K562 (cell line): Measurements from ENCODE around the gene COQ2. TPM values are rescaled to one million over a fixed set of nuclear protein-coding genes. Genes with fewer than 3 reads are reported as not detected.

Source experiments
- ARID3B ChIP-seq: fragments of 250-450 bp; sonication (Bioruptor Pico); IDR thresholded peaks from 2 replicates; pipeline ENCODE4 v1.4.0; 2020; ENCODE audit warnings: borderline replicate concordance
- BHLHE40 ChIP-seq: IDR thresholded peaks from 2 replicates; pipeline ENCODE4 v1.6.1; 2011; ENCODE audit warnings: low read length, improper control_type of control experiment
- ELF2 ChIP-seq: fragments of 250-450 bp; sonication (Bioruptor Pico); IDR thresholded peaks from 2 replicates; pipeline ENCODE4 v1.5.0; 2021; ENCODE audit warnings: mild to moderate bottlenecking
- HDAC2 ChIP-seq: fragments of 450-650 bp; IDR thresholded peaks from 2 replicates; pipeline ENCODE4 v1.6.1; 2016; ENCODE audit warnings: mild to moderate bottlenecking
- HMG20A ChIP-seq: fragments of 450-650 bp; formaldehyde crosslinking; conservative IDR thresholded peaks from 2 replicates; pipeline ENCODE4 v1.4.0; 2020; ENCODE audit warnings: mild to moderate bottlenecking, mixed read lengths
- HNRNPK ChIP-seq: fragments of 200-400 bp; formaldehyde crosslinking; IDR thresholded peaks from one replicate; pipeline ENCODE4 v1.6.1; 2018; ENCODE audit warnings: mild to moderate bottlenecking, low read depth, low read length; ENCODE audit not compliant: poor library complexity, severe bottlenecking
- KAT7 ChIP-seq: sonication (generic); formaldehyde crosslinking; IDR thresholded peaks from 2 replicates; pipeline ENCODE4 v1.8.0; 2022; ENCODE audit warnings: missing genetic modification reagents, mild to moderate bottlenecking, borderline replicate concordance
- KLF10 ChIP-seq: fragments of 250-450 bp; sonication (Bioruptor Pico); IDR thresholded peaks from 2 replicates; pipeline ENCODE4 v1.6.1; 2021; ENCODE audit warnings: matching md5 sums
- MAFF ChIP-seq: IDR thresholded peaks from 2 replicates; pipeline ENCODE4 v1.6.1; 2012; ENCODE audit warnings: low read length, improper control_type of control experiment
- MYNN ChIP-seq, 2 experiments: sonication (generic); formaldehyde crosslinking in 1 of 2; IDR thresholded peaks; 2 replicates each; pipeline versions ENCODE4 v1.5.0 to v1.6.1; 2016 to 2020; ENCODE audit warnings: antibody characterized with exemption in 1 of 2, missing genetic modification reagents in 1 of 2
- POLR3A ChIP-seq: IDR thresholded peaks from 2 replicates; pipeline ENCODE4 v1.6.1; 2011; ENCODE audit warnings: borderline replicate concordance, mild to moderate bottlenecking, moderate library complexity; ENCODE audit not compliant: insufficient read length, insufficient read depth; ENCODE audit errors: extremely low read depth
- RBM39 ChIP-seq: fragments of 200-400 bp; formaldehyde crosslinking; optimal IDR thresholded peaks from 2 replicates; pipeline ENCODE3; 2018; ENCODE audit warnings: low read depth, low read length
- RFX1 ChIP-seq: fragments of 450-650 bp; IDR thresholded peaks from 2 replicates; pipeline ENCODE4 v1.6.1; 2016; ENCODE audit warnings: mild to moderate bottlenecking, moderate library complexity
- RFX7 ChIP-seq: fragments of 250-450 bp; sonication (Bioruptor Pico); IDR thresholded peaks from 2 replicates; pipeline ENCODE4 v1.5.1; 2021; ENCODE audit warnings: mild to moderate bottlenecking
- SMC3 ChIP-seq: conservative IDR thresholded peaks from 2 replicates; pipeline ENCODE4 v1.6.1; 2011; ENCODE audit warnings: low read depth, low read length, improper control_type of control experiment; ENCODE audit not compliant: insufficient read depth
- TARDBP ChIP-seq: fragments of 450-650 bp; IDR thresholded peaks from 2 replicates; pipeline ENCODE4 v1.6.1; 2016
- XRCC3 ChIP-seq: fragments of 450-650 bp; IDR thresholded peaks from 2 replicates; pipeline ENCODE4 v1.6.1; 2017; ENCODE audit warnings: mild to moderate bottlenecking, moderate library complexity
- ZNF253 ChIP-seq: fragments of 250-450 bp; sonication (Bioruptor Pico); conservative IDR thresholded peaks from 2 replicates; pipeline ENCODE4 v1.6.1; 2021; ENCODE audit warnings: mild to moderate bottlenecking
- ZNF280A ChIP-seq: fragments of 450-650 bp; IDR thresholded peaks from 2 replicates; pipeline ENCODE4 v1.6.1; 2018; ENCODE audit warnings: mild to moderate bottlenecking, low read depth; ENCODE audit not compliant: partially characterized antibody
- ZNF695 ChIP-seq: fragments of 450-650 bp; formaldehyde crosslinking; IDR thresholded peaks from 2 replicates; pipeline ENCODE4 v1.4.0; 2020; ENCODE audit warnings: mild to moderate bottlenecking, moderate library complexity
- ZSCAN29 ChIP-seq: fragments of 450-650 bp; IDR thresholded peaks from 2 replicates; pipeline ENCODE4 v1.6.1; 2017
- polyA plus RNA-seq, 8 experiments: library from polyadenylated mRNA; depleted of rRNA in 4 of 8; stranded (reverse) in 5 of 8; unstranded in 3 of 8; fragments of >200 nt; fragmentation: Nextera tagmentation in 2 of 8; fragmentation: Illumina TruSeq in 1 of 8; extraction: Ambion mirVana in 2 of 8; extraction: Trizol in 1 of 8; gene quantifications; 2 replicates each; pipeline versions ENCODE4 v1.2.1 to v1.2.3, GENCODE V29; 2011 to 2014; ENCODE audit warnings: inconsistent platforms in 1 of 8, missing spikeins in 1 of 8
- total RNA-seq, 7 experiments: library from RNA; depleted of rRNA in 6 of 7; stranded (reverse); fragments of >200 nt in 6 of 7; fragmentation: Illumina TruSeq in 2 of 7; extraction: Trizol in 2 of 7; gene quantifications; 2 replicates each; pipeline versions ENCODE4 v1.2.1 to v1.2.3, GENCODE V29; 2011 to 2021; ENCODE audit warnings: low replicate concordance in 1 of 7
- TF ChIP-seq, protein P1 (sequence below): sonication (generic); formaldehyde crosslinking; IDR thresholded peaks from 2 replicates; pipeline ENCODE4 v1.8.1; 2023; ENCODE audit warnings: mild to moderate bottlenecking, missing genetic modification reagents

The COQ2 gene
- total and polyA plus RNA-seq, 9 of the 15 experiments (the other 6 are each of a cell fraction or from before 2014, with no cell fraction given), result 1.9 to 13.5 (median 11.8) TPM

DNA sequence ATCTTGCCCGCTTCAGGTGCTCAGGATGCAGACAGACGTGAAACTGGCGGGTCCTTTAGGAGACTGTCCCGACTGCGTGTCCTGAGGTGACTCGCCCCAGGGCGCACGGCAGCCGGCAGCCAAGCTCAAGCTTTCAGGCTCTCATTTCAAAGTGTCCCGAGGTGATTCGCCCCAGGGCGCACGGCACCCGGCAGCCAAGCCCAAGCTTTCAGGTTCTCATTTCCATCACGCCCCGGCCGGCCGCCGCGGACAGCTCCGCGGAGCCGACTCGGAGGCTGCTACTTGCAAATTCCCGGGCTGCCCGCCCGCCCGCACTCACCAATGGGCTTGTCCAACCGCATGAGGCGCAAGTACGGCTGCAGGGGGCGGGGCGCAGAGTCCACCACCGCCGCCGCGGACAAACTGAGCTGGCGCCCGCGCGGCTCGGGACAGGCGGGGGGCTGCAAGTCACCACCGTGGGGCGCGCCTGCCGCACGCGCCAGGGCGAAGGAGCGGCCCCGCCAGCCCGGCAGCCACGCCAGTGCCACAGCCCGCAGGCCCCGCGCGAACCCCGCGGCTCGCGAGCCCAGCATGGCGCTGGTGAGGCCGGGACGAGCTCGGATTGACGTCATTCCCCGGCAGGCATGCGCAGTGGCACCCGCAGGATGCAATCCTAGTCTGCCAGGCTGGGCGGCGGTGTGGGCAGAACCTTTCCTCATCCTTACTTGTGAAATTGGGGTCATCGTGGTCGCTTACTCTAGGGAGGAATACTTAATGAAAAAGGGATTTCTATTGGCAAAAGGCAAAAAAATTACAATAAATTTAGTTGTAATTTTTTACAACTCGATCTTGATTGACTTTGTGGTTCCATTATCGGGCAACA lies at the start of gene COQ2 (continued):
- TF ChIP-seq POLR3A (no peak), KAT7 (CRISPR knock-in tag) (no peak), KLF10 (CRISPR knock-in tag) (no peak), MAFF (no peak), XRCC3 (no peak), RBM39 (no peak), ELF2 (CRISPR knock-in tag) (no peak), MYNN (IDR thresholded peaks at IDR 0.05) (no peak), MYNN (CRISPR knock-in tag; IDR thresholded peaks at IDR 0.05) (no peak), ZNF280A (no peak), HNRNPK (no peak), ZNF695 (CRISPR knock-in tag) (no peak), TARDBP (peak; percentile 95), ZNF253 (CRISPR knock-in tag) (no peak), ARID3B (no peak), HDAC2 (no peak), SMC3 (no peak), HMG20A (CRISPR knock-in tag) (no peak), RFX1 (no peak), ZSCAN29 (no peak), BHLHE40 (peak; percentile 21; the same call in 1 of the 2 replicates), RFX7 (no peak)
- TF ChIP-seq, protein P1, sequence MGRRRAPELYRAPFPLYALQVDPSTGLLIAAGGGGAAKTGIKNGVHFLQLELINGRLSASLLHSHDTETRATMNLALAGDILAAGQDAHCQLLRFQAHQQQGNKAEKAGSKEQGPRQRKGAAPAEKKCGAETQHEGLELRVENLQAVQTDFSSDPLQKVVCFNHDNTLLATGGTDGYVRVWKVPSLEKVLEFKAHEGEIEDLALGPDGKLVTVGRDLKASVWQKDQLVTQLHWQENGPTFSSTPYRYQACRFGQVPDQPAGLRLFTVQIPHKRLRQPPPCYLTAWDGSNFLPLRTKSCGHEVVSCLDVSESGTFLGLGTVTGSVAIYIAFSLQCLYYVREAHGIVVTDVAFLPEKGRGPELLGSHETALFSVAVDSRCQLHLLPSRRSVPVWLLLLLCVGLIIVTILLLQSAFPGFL (CRISPR knock-in tag), result no peak
